Activated T-helper 2 cell treated with anti-CD3 and anti-CD28 coated beads, Interferon-gamma antibody, Interleukin-2, Interleukin-4, amounts not matched to agents 10 μg/mL and 5 μg/mL and 100 μg/mL, durations not matched to agents 14 hours and 24 hours and 36 hours (primary cell): ENCODE measurements around the gene ANO1. TPM values are rescaled to one million over a fixed set of nuclear protein-coding genes. Genes with fewer than 3 reads are reported as not detected.
"Not testable (repeated sequence)": the region's sequence is repeated elsewhere in the genome, so short reads cannot be mapped to it uniquely, and the experiment has no call there.

Experiments used
- DNase-seq: peaks from one replicate; pipeline ENCODE4 v3.0.0; 2021; ENCODE audit warnings: low spot score
- H3K27ac Mint-ChIP-seq: one replicate; pipeline ENCODE4 v1.8.0; 2021; ENCODE audit warnings: mixed read lengths
- H3K27me3 Mint-ChIP-seq: one replicate; pipeline ENCODE4 v1.8.0; 2021; ENCODE audit warnings: low read depth, mixed read lengths
- H3K36me3 Mint-ChIP-seq: one replicate; pipeline ENCODE4 v1.8.0; 2021; ENCODE audit warnings: low read depth, mixed read lengths
- H3K4me1 Mint-ChIP-seq: one replicate; pipeline ENCODE4 v1.8.0; 2021; ENCODE audit warnings: low read depth, mixed read lengths
- H3K4me3 Mint-ChIP-seq: one replicate; pipeline ENCODE4 v1.8.0; 2021; ENCODE audit warnings: low read depth, mild to moderate bottlenecking, moderate library complexity, mixed read lengths
- H3K9me3 Mint-ChIP-seq: one replicate; pipeline ENCODE4 v1.8.0; 2021; ENCODE audit warnings: mixed read lengths
- intact Hi-C: fragments of 100-400 bp; cut with micrococcal nuclease; formaldehyde crosslinking; loops from one replicate; pipeline ENCODE4 v1.15.1; 2023
- total RNA-seq: library from RNA; stranded (reverse); gene quantifications from 2 replicates; pipeline ENCODE4 v1.2.3, GENCODE V29; 2022

Gene ANO1
- total RNA-seq, 1 donor from 2014 or later, result not detected

GRCh38 chr11:70200212-70200844 lies 122.2 kb downstream of the ANO1 start:
- intact Hi-C loops, result loop anchor here (10.0 kb wide), 1 partner anchor 194 kb away; the partner anchor contains the start of gene CTTN
- no peak overlapping the region for H3K27ac Mint-ChIP-seq
- peaks cover 18% of the 10 kb centered on the region for H3K4me1 Mint-ChIP-seq
- H3K4me3 Mint-ChIP-seq, result no peak overlapping the region
- H3K36me3 Mint-ChIP-seq, result peaks cover 17% of the 10 kb centered on the region
- peaks cover 6% of the 10 kb centered on the region for H3K27me3 Mint-ChIP-seq
- H3K9me3 Mint-ChIP-seq, result no peaks in the 10 kb centered on the region
- DNase-seq, result no peak

- intact Hi-C loops, result loop anchor here (10.0 kb wide), 1 partner anchor 194 kb away; the partner anchor contains the start of gene CTTN
- not testable (repeated sequence) for H3K27ac Mint-ChIP-seq, H3K9me3 Mint-ChIP-seq, H3K4me3 Mint-ChIP-seq, H3K27me3 Mint-ChIP-seq, DNase-seq
- H3K4me1 Mint-ChIP-seq, result peaks cover 26% of the 10 kb centered on the region
- peaks cover 24% of the 10 kb centered on the region for H3K36me3 Mint-ChIP-seq
These were observed 122.9 kb downstream of the ANO1 start for GRCh38 chr11:70201047-70201446.

GRCh38 chr11:70201882-70202861 lies 124.1 kb downstream of the ANO1 start:
- Mint-ChIP-seq H3K27me3 (peaks cover 6% of the 10 kb centered on the region), H3K4me1 (peaks cover 26% of the 10 kb centered on the region), H3K9me3 (no peaks in the 10 kb centered on the region), H3K27ac (peak overlapping the region; percentile 89), H3K36me3 (peaks cover 35% of the 10 kb centered on the region), H3K4me3 (peak overlapping the region; percentile 98)
- intact Hi-C loops, result loop anchor here (2.0 to 10.0 kb wide), 3 partner anchors 69 to 527 kb away; partner anchors contain the start of genes CTTN, LTO1 and PPFIA1
- no peak for DNase-seq

- peak within 1 kb of the TSS; percentile 99 for H3K27ac Mint-ChIP-seq
- H3K9me3 Mint-ChIP-seq, result no peaks in the 10 kb centered on the region
- intact Hi-C loops, result loop anchor here (1.0 to 10.0 kb wide), 4 partner anchors 68 to 528 kb away; partner anchors contain the start of genes CTTN, LTO1 and PPFIA1
- peaks cover 26% of the 10 kb centered on the region for H3K4me1 Mint-ChIP-seq
- H3K4me3 Mint-ChIP-seq, result peak within 1 kb of the TSS; percentile 98
- peaks cover 44% of the 10 kb centered on the region for H3K36me3 Mint-ChIP-seq
- peaks cover 6% of the 10 kb centered on the region for H3K27me3 Mint-ChIP-seq
- DNase-seq, result peak; percentile 87
These were observed 125.0 kb downstream of the ANO1 start, which contains the start of gene FADD for GRCh38 chr11:70202920-70203750. Gene FADD, plus strand, starts transcription at chr11:70203296. Its CDS starts 164 bp downstream, at chr11:70203460.

GRCh38 chr11:70203751-70204465 lies 125.8 kb downstream of the ANO1 start:
- H3K27ac Mint-ChIP-seq, result peak overlapping the region; percentile 99
- peak; percentile 79 for DNase-seq
- H3K4me3 Mint-ChIP-seq, result peak overlapping the region; percentile 98
- H3K9me3 Mint-ChIP-seq, result no peaks in the 10 kb centered on the region
- H3K27me3 Mint-ChIP-seq, result peaks cover 4% of the 10 kb centered on the region
- H3K4me1 Mint-ChIP-seq, result peaks cover 26% of the 10 kb centered on the region
- intact Hi-C loops, result loop anchor here (1.0 to 10.0 kb wide), 4 partner anchors 67 to 529 kb away; partner anchors contain the start of genes CTTN, LTO1 and PPFIA1
- peaks cover 52% of the 10 kb centered on the region for H3K36me3 Mint-ChIP-seq

GRCh38 chr11:70204466-70204799 lies 126.3 kb downstream of the ANO1 start:
- Mint-ChIP-seq H3K36me3 (peaks cover 57% of the 10 kb centered on the region), H3K27ac (peak overlapping the region; percentile 99), H3K4me1 (peaks cover 29% of the 10 kb centered on the region), H3K4me3 (peak overlapping the region; percentile 98), H3K9me3 (no peaks in the 10 kb centered on the region), H3K27me3 (peaks cover 4% of the 10 kb centered on the region)
- intact Hi-C loops, result loop anchor here (10.0 kb wide), 1 partner anchor 190 kb away; the partner anchor contains the start of gene CTTN
- DNase-seq, result no peak

- Mint-ChIP-seq H3K27me3 (peaks cover under 1% of the 10 kb centered on the region), H3K4me3 (peak overlapping the region; percentile 98), H3K27ac (peak overlapping the region; percentile 99), H3K9me3 (no peaks in the 10 kb centered on the region), H3K4me1 (peaks cover 34% of the 10 kb centered on the region), H3K36me3 (peaks cover 62% of the 10 kb centered on the region)
- intact Hi-C loops, result loop anchor here (10.0 kb wide), 1 partner anchor 190 kb away; the partner anchor contains the start of gene CTTN
- no peak for DNase-seq
These were observed 127.1 kb downstream of the ANO1 start for GRCh38 chr11:70205049-70205725.

GRCh38 chr11:70205766-70206165 lies 127.6 kb downstream of the ANO1 start:
- peaks cover 63% of the 10 kb centered on the region for H3K36me3 Mint-ChIP-seq
- peaks cover 36% of the 10 kb centered on the region for H3K4me1 Mint-ChIP-seq
- no peaks in the 10 kb centered on the region for H3K27me3 Mint-ChIP-seq
- H3K4me3 Mint-ChIP-seq, result peak overlapping the region; percentile 98
- intact Hi-C loops, result loop anchor here (10.0 kb wide), 1 partner anchor 189 kb away; the partner anchor contains the start of gene CTTN
- no peak for DNase-seq
- H3K27ac Mint-ChIP-seq, result peak overlapping the region; percentile 69
- H3K9me3 Mint-ChIP-seq, result no peaks in the 10 kb centered on the region

GRCh38 chr11:70206226-70206981 lies 128.3 kb downstream of the ANO1 start:
- no peak for DNase-seq
- no peaks in the 10 kb centered on the region for H3K27me3 Mint-ChIP-seq
- H3K4me3 Mint-ChIP-seq, result peak overlapping the region; percentile 98
- H3K9me3 Mint-ChIP-seq, result no peaks in the 10 kb centered on the region
- H3K4me1 Mint-ChIP-seq, result peaks cover 36% of the 10 kb centered on the region
- H3K36me3 Mint-ChIP-seq, result peaks cover 63% of the 10 kb centered on the region
- H3K27ac Mint-ChIP-seq, result no peak overlapping the region
- intact Hi-C loops, result loop anchor here (10.0 kb wide), 1 partner anchor 188 kb away; the partner anchor contains the start of gene CTTN

- no peaks in the 10 kb centered on the region for H3K27me3 Mint-ChIP-seq
- no peak for DNase-seq
- no peak overlapping the region for H3K27ac Mint-ChIP-seq
- H3K4me3 Mint-ChIP-seq, result no peak overlapping the region
- peaks cover 36% of the 10 kb centered on the region for H3K4me1 Mint-ChIP-seq
- intact Hi-C loops, result loop anchor here (10.0 kb wide), 1 partner anchor 188 kb away; the partner anchor contains the start of gene CTTN
- no peaks in the 10 kb centered on the region for H3K9me3 Mint-ChIP-seq
- peaks cover 63% of the 10 kb centered on the region for H3K36me3 Mint-ChIP-seq
These were observed 128.9 kb downstream of the ANO1 start for GRCh38 chr11:70206982-70207376.
